PFSK-1 (cell line): ENCODE data around the gene C16orf74.

ENCODE experiments used
- FOXP2 ChIP-seq: optimal IDR thresholded peaks from 2 replicates; pipeline ENCODE3; 2011; ENCODE audit warnings: borderline replicate concordance, control low read depth, inconsistent platforms; ENCODE audit not compliant: insufficient read depth; ENCODE audit errors: extremely low read length, extremely low read depth
- POLR2AphosphoS5 ChIP-seq: IDR thresholded peaks from 2 replicates; pipeline ENCODE4 v1.6.1; 2012; ENCODE audit warnings: low read depth, mild to moderate bottlenecking, control low read depth, low read length, moderate library complexity
- REST ChIP-seq, 2 experiments: IDR thresholded peaks; 2 replicates each; pipeline versions ENCODE4 v1.6.1 to v1.8.0; 2011 to 2012; ENCODE audit warnings: low read depth in 2 of 2, low read length in 2 of 2, control low read depth in 1 of 2, inconsistent platforms in 1 of 2, mild to moderate bottlenecking in 1 of 2, moderate library complexity in 1 of 2; ENCODE audit not compliant: insufficient read depth in 1 of 2
- SIN3A ChIP-seq: IDR thresholded peaks from 2 replicates; pipeline ENCODE4 v1.6.1; 2012; ENCODE audit warnings: mild to moderate bottlenecking, low read length, moderate library complexity, borderline replicate concordance; ENCODE audit not compliant: insufficient read depth
- TAF1 ChIP-seq: IDR thresholded peaks from 2 replicates; pipeline ENCODE4 v1.6.1; 2012; ENCODE audit warnings: low read length, control low read depth, borderline replicate concordance; ENCODE audit not compliant: insufficient read depth

Gene C16orf74

GRCh38 chr16:85698935-85699558 is 51.8 kb downstream of the C16orf74 start:
- no peak for TF ChIP-seq POLR2AphosphoS5
- TF ChIP-seq SIN3A: no peak
- TF ChIP-seq TAF1: no peak
- no peak for TF ChIP-seq REST (IDR thresholded peaks at IDR 0.05; ENCODE audit: insufficient read depth in 1 of 2, low read depth in 2 of 2, low read length in 2 of 2)
- no peak for TF ChIP-seq FOXP2

GRCh38 chr16:85698459-85698891 is 52.4 kb downstream of the C16orf74 start:
- TF ChIP-seq REST (IDR thresholded peaks at IDR 0.05; ENCODE audit: insufficient read depth in 1 of 2, low read depth in 2 of 2, low read length in 2 of 2) (no peak), POLR2AphosphoS5 (no peak)

GRCh38 chr16:85697431-85697830 is 53.5 kb downstream of the C16orf74 start:
- TF ChIP-seq SIN3A: no peak
- TF ChIP-seq TAF1: no peak
- no peak for TF ChIP-seq POLR2AphosphoS5
- no peak for TF ChIP-seq REST (IDR thresholded peaks at IDR 0.05; ENCODE audit: insufficient read depth in 1 of 2, low read depth in 2 of 2, low read length in 2 of 2)
- TF ChIP-seq FOXP2: no peak

GRCh38 chr16:85696781-85697180 is 54.1 kb downstream of the C16orf74 start:
- TF ChIP-seq POLR2AphosphoS5: no peak
- no peak for TF ChIP-seq SIN3A
- no peak for TF ChIP-seq FOXP2
- no peak for TF ChIP-seq REST (IDR thresholded peaks at IDR 0.05; ENCODE audit: insufficient read depth in 1 of 2, low read depth in 2 of 2, low read length in 2 of 2)
- TF ChIP-seq TAF1: no peak
